OCI-M2 (cell line): Measurements from ENCODE around the gene LFNG.

Source experiments
- DNase-seq: peaks from one replicate; lab custom pipeline; 2025; ENCODE audit not compliant: unreplicated experiment; lab: John Stamatoyannopoulos, UW

The LFNG gene

DNA sequence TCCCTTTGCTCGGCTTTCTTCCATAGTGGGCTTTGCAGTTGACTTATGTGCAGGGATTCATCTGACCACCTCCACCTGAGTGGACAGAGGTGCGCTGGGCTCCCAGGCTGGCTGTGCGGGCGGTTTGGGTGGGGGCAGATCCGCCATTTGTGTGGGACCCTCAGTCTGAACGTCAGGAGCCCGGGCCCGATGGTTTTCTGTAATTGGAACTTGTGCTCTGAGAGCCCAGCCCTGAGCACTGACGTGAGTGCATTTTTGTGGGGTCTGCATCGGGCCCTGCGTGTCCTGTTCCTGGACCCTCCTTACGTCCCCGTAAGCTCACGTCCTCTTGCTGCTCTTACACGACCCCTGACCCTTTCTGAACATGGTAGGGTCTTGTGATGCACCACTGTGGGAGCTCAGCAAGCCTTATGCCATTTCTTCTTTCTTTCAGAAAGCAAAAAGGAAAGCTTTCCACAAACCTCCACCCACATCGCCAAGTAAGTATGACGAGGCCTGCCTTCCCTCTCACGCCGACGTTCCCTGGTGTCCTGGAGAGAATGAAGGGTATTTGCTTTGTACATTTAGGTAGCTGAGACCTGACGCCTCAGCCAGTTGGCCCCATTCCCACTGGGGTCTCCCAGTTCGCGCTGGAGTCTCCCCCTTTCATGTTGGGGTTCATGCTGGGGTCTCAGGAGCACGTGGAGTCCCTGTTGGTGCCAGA is 49.1 kb downstream of the LFNG start:
- DNase-seq, result no peak

DNA sequence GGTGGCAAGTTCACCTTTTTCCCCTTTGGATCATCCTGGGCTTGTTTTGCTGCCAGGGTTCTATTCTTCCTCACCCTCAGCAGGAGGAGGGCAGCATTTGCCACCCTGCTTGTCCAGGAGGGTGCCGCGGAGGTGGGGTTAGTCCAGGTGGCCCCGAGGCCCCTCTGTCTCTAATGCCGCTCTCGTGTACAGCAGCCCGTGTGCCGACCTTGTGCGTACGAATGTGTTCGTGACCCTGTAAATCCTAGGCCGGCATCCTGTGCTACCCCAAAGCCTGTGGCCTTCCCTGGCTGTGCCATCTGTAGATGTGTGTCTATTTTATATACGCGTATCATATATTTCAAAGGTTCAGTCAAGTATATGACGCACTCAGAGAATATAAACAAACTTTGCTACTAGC is 49.8 kb downstream of the LFNG start:
- no peak for DNase-seq

- no peak for DNase-seq
Measured at GRCh38 chr7:2570021-2570420, 50.4 kb downstream of the LFNG start.

DNA sequence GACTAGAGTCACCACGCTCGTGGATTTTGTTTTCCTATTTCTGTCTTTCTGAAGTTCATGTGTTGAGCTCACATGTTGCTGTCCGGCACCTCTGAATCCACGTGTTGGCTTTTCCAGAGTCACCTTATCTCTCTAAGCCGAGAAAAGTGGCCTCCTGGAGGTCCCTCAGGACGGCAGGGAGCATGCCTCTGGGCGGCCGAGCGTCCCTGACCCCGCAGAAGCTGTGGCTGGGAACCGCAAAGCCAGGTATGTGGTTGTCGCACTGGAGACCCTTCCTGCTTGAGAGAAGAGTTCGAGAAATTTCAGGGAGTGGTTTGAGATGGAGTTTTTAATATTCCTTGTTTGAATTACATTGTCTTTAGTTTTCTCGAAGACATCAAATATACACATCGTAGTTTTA is 51.8 kb downstream of the LFNG start:
- no peak for DNase-seq

DNA sequence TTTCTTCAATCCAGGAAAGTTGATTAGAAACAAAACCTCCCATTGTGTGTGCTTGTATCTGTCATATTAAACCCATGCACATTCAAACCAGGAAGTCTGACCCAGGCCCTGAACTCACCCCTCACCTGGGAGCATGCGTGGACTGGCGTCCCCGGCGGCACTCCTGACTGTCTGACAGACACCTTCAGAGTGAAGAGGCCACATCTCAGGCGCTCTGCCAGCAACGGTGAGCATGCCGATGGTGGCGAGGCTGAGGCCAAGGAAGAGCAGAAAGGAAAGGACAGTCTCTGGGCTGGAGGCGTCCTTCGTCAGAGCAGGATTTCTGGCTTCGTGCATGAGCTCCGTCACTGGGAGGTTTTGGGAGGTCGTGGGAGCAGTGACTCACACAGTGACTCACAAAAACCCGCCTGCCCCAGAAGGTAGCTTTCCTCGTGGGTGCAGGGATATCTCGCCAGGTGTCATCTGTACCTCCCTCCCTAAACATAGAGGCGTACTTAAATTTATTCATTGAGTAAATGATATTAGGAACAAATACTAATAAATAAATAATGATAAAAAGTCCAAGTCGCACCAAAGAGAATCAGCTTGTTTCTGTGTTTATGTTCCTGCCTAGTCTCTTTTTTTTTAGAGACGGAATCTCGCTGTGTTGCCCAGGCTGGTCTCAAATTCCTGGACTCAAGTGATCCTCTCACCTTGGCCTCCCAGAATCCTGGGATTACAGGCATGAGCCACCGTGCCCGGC is 52.7 kb downstream of the LFNG start:
- DNase-seq, result no peak

- DNase-seq, result no peak
Measured at GRCh38 chr7:2573761-2574160, 54.2 kb downstream of the LFNG start.

- no peak for DNase-seq
Measured at GRCh38 chr7:2575046-2575732, 55.6 kb downstream of the LFNG start.

DNA sequence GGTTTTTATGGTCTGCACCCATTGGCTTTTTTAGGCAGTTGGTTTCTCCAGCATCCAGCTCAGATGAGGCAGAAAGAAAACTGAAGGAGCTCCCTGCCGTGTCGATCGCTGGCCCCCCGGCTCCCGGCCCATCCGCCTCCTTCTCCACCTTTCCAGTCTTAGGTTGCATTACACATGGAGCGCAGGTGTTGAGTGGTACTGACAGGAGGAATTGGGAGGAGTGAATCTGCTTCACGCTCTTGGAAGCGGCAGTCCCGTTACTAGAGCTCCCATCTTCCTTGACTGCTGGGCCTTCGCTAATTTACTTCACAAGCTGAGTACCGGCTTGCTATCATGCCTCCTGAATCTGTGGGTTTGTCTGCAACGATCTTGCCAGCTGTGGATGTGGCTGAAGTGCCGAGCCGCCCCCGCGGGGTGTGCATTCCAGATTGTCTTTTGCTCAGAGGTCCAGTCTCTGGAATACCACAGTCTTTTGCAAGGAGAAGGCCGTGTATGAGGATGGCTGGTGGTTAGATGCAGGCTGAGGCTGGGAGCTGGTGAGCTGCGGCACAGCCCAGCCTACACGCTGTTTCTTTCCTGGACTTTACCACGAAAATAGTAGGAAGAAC is 56.3 kb downstream of the LFNG start:
- DNase-seq, result no peak

- DNase-seq, result no peak
Measured at GRCh38 chr7:2576742-2577491, 57.3 kb downstream of the LFNG start.
